GM18909 (cell line): ENCODE data around the gene NRTN.
"Not testable (repeated sequence)": the region's sequence is repeated elsewhere in the genome, so short reads cannot be mapped to it uniquely, and the experiment has no call there.

Source experiments
- ATAC-seq: cut with Tn5 transposase; IDR thresholded peaks from one replicate; pipeline ENCODE4 v1.9.1; 2021; ENCODE audit warnings: mild to moderate bottlenecking; ENCODE audit not compliant: unreplicated experiment, poor library complexity

The NRTN gene

DNA sequence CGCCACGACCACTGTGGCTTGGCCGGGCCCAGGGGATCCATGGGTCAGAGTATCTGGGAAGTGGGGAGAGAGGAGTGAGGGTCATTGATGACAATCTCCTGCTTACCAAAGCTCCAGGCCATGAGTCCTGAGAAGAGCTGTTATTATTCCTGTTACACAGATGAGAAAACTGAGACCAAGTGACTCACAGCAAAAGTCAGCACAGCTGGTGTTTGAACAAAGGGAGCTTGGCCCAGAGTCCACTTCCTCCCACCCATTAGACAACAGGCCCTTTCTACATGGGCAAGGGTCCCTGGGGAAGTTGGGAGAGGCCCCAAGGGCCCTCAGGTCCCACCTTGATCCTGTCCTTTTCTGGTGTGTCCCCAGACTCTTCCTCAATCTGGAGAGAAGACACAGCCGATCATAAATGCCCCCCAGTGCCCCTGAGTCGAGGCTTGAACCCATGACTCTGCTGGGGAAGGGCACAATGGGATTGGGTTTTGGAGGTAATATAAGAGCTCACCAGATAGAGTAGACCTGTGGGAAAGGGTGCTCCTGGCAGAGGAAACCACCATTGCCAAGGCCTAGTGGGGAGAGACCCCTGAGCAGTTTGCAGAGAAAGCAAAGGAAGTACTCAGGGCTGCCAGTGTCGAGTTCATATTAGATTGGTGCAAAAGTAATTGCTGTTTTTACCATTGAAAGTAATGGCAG, 27.8 kb downstream of the NRTN start:
- no peak for ATAC-seq

- no peak for ATAC-seq
Measured at GRCh38 chr19:5837761-5838352, 33.0 kb downstream of the NRTN start.

GRCh38 chr19:5838353-5839064, 33.6 kb downstream of the NRTN start:
- ATAC-seq: no peak

- no peak for ATAC-seq
Measured at GRCh38 chr19:5839065-5840017, 34.5 kb downstream of the NRTN start, which contains the start of gene FUT6. FUT6 (minus strand) TSS chr19:5839702; CDS start chr19:5832567, 7,135 bp downstream.

GRCh38 chr19:5841735-5842111, 36.9 kb downstream of the NRTN start:
- ATAC-seq: not testable (repeated sequence)

DNA sequence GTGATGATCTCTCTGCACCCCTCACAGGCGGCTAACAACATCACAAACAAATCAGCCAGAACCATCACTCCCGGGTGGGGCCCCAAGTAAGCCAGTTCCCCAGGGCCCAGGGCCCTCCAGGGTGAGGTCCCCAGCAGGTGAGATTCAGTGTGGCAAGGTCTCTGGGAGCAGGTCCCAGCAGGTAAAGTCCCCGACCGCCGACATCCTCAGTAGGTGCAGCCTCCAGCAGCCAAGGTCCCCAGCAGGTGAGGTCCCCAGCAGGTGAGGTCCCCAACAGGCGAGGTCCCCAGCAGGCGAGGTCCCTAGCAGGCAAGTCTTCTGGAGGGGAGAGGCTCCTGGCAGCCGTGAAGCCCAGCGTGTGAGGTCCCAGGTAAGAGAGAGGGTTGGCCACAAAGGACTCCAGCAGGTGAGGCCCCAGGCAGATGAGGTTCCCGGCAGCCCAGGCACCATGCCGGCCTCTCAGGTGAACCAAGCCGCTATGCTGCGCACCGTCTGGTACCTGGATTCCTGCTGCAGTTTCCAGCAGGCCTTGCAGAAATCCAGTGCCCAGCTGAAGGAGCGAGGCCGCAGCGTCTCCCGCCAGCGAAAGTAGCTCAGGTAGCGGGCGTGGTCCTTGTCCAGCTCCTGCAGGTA, 38.5 kb downstream of the NRTN start:
- no peak for ATAC-seq

DNA sequence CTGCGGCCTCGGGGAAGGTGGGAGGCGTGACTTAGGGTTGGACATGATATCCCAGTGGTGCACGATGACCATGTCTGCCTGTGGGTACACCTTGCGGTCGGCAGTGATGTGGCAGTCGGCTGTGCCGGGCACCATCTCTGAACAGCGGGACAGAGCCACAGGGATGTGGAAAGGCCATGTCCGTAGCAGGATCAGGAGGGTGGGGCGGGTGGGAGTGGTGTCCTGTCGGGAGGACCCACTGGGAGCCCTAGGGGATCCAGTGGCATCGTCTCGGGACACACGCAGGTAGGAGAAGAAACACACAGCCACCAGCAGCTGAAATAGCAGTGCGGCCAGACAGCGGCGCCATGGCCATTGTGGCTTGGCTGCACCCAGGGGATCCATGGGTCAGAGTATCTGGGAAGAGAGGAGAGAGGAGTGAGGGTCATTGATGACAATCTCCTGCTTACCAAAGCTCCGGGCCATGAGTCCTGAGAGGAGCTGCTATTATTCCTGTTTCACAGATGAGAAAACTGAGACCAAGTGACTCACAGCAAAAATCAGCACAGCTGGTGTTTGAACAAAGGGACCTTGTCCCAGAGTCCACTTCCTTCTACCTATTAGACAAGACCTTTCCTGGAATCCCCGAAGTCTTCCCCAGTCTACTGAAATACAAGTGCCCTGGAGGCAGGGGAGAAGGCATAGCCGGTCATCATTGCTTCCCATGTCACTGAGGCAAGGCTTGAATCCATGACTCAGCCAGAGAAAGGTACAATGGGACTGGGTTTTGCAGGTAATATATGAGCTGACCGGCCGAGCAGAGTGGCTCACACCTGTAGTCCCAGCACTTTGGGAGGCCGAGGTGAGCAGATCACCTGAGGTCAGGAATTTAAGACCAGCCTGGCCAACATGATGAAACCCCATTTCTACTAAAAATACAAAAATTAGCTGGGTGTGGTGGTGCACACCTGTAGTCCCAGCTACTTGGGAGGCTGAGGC, 39.9 kb downstream of the NRTN start:
- ATAC-seq: no peak

GRCh38 chr19:5847846-5848245, 43.0 kb downstream of the NRTN start:
- not testable (repeated sequence) for ATAC-seq

DNA sequence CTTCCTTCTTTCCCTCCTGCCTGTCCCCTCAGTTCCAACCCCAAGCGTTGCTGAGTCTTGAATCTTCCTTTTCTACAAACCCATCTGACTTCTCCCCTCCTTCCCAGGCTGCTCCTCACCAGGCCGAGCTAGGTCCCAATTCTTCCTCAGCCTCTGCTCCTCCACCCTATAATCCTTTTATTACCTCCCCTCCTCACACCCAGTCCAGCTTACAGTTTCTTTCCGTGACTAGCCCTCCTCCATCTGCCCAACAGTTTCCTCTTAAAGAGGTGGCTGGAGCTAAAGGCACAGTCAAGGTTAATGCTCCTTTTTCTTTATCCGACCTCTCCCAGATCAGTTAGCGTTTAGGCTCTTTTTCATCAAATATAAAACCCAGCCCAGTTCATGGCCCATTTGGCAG, 43.8 kb downstream of the NRTN start:
- not testable (repeated sequence) for ATAC-seq

GRCh38 chr19:5850189-5850588, 45.3 kb downstream of the NRTN start:
- ATAC-seq: no peak

DNA sequence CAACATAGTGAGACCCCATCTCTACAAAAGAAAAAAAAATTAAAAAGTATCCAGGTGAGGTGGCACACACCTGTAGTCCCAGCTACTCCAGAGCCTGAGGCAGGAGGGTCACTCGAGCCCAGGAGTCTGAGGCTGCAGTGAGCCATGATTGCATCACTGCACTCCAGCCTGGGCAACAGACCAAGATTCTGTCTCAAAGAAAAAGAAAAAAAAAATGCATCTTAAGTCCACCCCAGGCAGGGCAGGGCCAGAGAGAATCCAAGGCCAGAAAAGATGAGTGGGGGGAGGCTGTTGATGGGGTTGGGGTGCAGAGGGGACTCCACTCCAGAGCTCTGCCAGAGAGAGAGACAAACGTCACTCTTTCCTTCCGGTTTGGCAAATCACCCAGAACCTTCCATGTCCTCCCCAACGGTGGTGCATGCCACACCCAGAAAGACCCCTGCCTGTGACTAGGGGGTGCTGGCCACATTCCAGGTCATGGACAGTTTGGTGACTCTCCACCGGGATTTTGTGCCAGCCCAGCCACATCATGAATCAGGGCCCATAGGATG, 46.0 kb downstream of the NRTN start:
- ATAC-seq: no peak

DNA sequence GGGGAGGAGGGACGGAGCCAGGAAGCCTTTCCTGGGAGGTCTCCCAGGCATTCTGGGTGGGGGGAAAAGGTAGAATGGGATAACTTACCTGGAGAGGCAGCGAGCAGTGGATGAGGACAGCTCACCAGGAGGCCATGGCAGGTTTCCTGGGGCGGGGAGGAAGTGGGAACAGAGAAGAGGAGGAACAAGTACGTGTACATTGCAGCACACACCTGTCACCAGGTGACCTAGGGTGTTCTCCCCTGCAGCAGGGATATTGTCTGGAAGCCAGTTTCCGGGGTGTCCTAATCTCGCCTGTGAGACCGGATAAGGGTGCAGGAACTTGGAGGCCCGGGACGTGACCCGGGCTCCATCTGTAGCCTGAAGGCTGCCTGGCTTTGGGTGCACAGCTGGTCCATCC, 46.4 kb downstream of the NRTN start, which contains the start of gene FUT3:
FUT3 (minus strand) TSS at position 148 of the 400 bp plus-strand sequence.
- no peak for ATAC-seq

DNA sequence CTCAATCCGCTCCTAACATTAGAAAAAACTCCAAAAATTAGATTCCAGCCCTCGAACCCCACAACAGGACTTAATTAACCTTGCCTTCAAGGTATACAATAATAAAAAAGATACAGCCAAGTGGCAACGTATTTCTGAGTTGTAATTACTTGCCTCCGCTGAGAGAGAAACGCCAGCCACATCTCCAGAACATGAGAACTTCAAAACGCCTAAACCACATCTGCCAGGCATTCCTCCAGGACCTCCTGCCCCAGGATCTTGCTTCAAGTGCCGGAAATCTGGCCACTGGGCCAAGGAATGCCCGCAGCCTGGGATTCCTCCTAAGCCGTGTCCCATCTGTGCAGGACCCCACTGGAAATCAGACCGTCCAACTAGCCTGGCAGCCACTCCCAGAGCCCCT, 49.3 kb downstream of the NRTN start:
- ATAC-seq: not testable (repeated sequence)

- ATAC-seq: not testable (repeated sequence)
Measured at GRCh38 chr19:5855151-5855550, 50.3 kb downstream of the NRTN start.

DNA sequence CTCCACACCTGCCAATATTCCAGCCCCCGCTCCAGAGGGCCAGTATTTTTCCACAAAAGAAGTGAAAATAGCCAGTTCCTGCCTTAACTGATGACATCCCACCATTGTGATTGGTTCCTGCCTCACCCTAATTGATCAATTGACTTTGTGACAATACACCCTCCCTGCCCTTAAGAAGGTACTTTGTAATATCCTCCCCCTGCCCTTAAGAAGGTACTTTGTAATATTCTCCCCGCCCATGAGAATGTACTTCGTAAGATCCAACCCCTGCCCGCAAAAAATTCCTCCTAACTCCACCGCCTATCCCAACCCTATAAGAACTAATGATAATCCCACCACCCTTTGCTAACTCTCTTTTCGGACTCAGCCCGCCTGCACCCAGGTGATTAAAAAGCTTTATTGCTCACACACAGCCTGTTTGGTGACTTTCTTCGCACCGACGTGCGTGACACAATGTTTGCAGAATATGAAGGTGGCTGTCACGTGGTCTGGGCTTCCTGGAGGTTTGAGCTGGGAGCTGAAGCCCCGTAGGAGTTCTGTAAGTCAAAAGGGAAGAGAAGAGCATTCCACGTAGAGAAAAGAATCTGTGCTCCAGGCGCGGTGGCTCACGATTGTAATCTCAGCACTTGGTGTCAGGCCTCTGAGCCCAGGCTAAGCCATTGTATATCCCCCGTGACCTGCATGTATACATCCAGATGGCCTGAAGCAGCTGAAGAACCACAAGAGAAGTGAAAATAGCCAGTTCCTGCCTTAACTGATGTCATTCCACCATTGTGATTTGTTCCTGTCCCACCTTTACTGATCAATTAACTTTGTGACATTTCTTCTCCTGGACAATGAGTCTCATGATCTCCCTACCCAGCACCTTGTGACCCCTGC, 52.6 kb downstream of the NRTN start:
- ATAC-seq: no peak

DNA sequence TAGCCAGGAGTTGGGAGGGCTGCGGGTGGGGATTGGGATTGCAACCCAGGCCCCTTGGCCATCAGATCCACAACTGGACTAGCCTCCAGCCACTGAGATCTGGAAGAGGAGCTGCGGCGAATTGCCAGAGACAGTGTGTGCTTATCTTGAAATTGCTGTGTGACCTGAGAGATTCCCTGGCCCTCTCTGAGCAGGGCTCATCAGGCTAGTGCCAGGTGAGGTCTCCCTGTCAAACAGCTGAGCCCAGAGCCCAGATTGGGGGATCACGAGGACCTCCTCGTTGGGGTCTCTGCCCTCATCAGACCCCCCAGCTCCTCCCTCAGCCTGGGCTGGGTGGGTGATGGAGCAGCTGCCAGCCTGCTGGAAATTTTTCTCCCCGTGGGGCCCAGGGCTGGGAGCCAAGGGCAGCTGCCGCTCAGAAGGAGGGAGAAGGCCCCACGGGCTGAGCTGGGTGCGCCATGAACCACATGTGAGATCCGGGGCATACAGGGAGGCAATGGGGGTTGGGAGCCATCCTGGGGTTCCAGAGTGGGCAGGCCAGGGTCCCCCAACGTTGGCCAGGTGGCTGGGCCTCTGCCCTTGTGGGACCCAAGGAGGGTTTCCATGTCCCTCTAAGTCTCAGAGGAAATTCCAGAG, 58.3 kb downstream of the NRTN start:
- ATAC-seq: no peak
